ENCODE data around the gene EIF4EBP2.

Gene EIF4EBP2

GRCh38 chr10:70404036-70404786 lies at the start of gene EIF4EBP2:
Gene EIF4EBP2, plus strand, starts transcription at chr10:70404145. Its CDS starts 257 bp downstream, at chr10:70404402.
- TF ChIP-seq, protein P1, sequence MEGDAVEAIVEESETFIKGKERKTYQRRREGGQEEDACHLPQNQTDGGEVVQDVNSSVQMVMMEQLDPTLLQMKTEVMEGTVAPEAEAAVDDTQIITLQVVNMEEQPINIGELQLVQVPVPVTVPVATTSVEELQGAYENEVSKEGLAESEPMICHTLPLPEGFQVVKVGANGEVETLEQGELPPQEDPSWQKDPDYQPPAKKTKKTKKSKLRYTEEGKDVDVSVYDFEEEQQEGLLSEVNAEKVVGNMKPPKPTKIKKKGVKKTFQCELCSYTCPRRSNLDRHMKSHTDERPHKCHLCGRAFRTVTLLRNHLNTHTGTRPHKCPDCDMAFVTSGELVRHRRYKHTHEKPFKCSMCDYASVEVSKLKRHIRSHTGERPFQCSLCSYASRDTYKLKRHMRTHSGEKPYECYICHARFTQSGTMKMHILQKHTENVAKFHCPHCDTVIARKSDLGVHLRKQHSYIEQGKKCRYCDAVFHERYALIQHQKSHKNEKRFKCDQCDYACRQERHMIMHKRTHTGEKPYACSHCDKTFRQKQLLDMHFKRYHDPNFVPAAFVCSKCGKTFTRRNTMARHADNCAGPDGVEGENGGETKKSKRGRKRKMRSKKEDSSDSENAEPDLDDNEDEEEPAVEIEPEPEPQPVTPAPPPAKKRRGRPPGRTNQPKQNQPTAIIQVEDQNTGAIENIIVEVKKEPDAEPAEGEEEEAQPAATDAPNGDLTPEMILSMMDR (IDR thresholded peaks at IDR 0.05; ENCODE audit: low read depth, low read length), result no peak
- in situ Hi-C loops (cut with HindIII; ENCODE audit: low sequenced_read_pairs), result no loop called here
- H3K4me3 ChIP-seq (ENCODE audit: low read depth, low read length), result peak within 1 kb of the TSS; percentile 78
- peak; percentile 97 for DNase-seq (ENCODE audit: low read depth, low spot score)

GRCh38 chr10:70354556-70354955 lies 49.4 kb upstream of the EIF4EBP2 start:
- in situ Hi-C loops (cut with HindIII; ENCODE audit: low sequenced_read_pairs), result no loop called here
- no peak overlapping the region for H3K4me3 ChIP-seq (ENCODE audit: low read depth, low read length)
- DNase-seq (ENCODE audit: low read depth, low spot score), result no peak
- TF ChIP-seq, protein P1 (IDR thresholded peaks at IDR 0.05; ENCODE audit: low read depth, low read length), result no peak

DNA sequence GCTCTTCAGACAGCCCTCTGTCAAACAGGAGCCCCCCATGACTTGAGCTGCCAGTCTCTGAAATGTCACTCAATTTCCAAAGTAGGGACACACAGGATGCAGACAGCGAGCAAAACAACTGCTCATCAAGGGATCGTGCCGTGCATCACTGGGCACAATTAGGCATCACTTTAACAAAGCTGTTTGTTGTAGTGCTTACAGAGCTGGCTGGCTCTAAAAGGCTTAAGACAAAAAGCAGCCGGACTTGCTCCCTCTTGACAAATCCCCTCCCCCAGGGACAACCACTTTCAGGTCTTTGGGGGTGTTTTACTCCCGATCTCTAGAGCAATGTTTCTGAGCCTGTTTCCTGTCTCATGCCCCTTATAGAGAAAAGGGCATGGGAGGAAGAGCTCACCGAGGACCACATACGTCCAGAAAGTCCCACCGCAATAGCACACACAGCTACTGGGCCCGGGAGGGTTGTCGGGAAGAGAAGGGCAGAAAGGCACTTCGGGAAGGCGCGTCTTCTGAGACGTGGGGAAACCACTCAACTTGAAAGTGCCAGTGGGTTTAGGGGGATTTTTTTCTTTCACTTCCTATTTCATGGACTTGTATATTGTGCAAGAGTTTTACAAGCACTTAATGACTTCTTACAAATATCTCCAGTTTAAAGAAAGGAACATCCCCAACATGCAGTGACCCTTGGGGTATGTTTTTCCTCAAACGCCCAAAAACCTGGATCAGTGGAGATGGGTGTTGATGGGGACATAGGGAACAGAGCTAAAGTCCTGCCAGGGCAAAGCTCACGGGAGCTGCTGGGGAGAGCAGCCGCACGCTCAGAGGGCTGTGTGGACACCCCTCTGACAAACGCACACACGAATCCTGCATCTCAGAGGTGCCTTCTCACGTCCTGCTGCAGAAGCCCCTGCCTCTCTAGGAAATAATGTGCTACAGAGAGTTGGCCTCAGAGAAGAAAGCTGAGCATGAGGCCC lies 48.6 kb upstream of the EIF4EBP2 start:
- in situ Hi-C loops (cut with HindIII; ENCODE audit: low sequenced_read_pairs), result no loop called here
- TF ChIP-seq, protein P1 (IDR thresholded peaks at IDR 0.05; ENCODE audit: low read depth, low read length), result no peak
- H3K4me3 ChIP-seq (ENCODE audit: low read depth, low read length), result no peak overlapping the region
- DNase-seq (ENCODE audit: low read depth, low spot score), result no peak

- H3K4me3 ChIP-seq (ENCODE audit: low read depth, low read length), result no peak overlapping the region
- TF ChIP-seq, protein P1 (IDR thresholded peaks at IDR 0.05; ENCODE audit: low read depth, low read length), result no peak
- no peak for DNase-seq (ENCODE audit: low read depth, low spot score)
- in situ Hi-C loops (cut with HindIII; ENCODE audit: low sequenced_read_pairs), result no loop called here
Measured at GRCh38 chr10:70357565-70357964, 46.4 kb upstream of the EIF4EBP2 start.

GRCh38 chr10:70358446-70358845 lies 45.5 kb upstream of the EIF4EBP2 start:
- in situ Hi-C loops (cut with HindIII; ENCODE audit: low sequenced_read_pairs), result no loop called here
- H3K4me3 ChIP-seq (ENCODE audit: low read depth, low read length), result no peak overlapping the region
- no peak for DNase-seq (ENCODE audit: low read depth, low spot score)
- TF ChIP-seq, protein P1 (IDR thresholded peaks at IDR 0.05; ENCODE audit: low read depth, low read length), result no peak

GRCh38 chr10:70359017-70359550 lies 44.9 kb upstream of the EIF4EBP2 start:
- in situ Hi-C loops (cut with HindIII; ENCODE audit: low sequenced_read_pairs), result no loop called here
- DNase-seq (ENCODE audit: low read depth, low spot score), result no peak
- TF ChIP-seq, protein P1 (IDR thresholded peaks at IDR 0.05; ENCODE audit: low read depth, low read length), result no peak
- no peak overlapping the region for H3K4me3 ChIP-seq (ENCODE audit: low read depth, low read length)
